HepG2 (cell line): ENCODE measurements around the gene AKR7A3. TPM values are rescaled to one million over a fixed set of nuclear protein-coding genes. Genes with fewer than 3 reads are reported as not detected.

Experiments
- ATF1 ChIP-seq: IDR thresholded peaks from 2 replicates; pipeline ENCODE4 v1.6.1; 2016; ENCODE audit warnings: mild to moderate bottlenecking, control low read depth
- ATF7-NPFF ChIP-seq: sonication (generic); formaldehyde crosslinking; IDR thresholded peaks from 2 replicates; pipeline ENCODE4 v1.8.1; 2023; ENCODE audit warnings: mild to moderate bottlenecking, low read depth, missing genetic modification reagents, moderate library complexity
- CEBPZ ChIP-seq: IDR thresholded peaks from 2 replicates; pipeline ENCODE4 v1.6.1; 2012; ENCODE audit warnings: low read length, improper control_type of control experiment
- HNRNPUL1 ChIP-seq: fragments of 200-400 bp; formaldehyde crosslinking; IDR thresholded peaks from 2 replicates; pipeline ENCODE4 v1.6.1; 2017; ENCODE audit warnings: low read depth, mild to moderate bottlenecking, low read length, moderate library complexity
- KLF16 ChIP-seq, 2 experiments: sonication (generic) in 1 of 2; formaldehyde crosslinking in 1 of 2; IDR thresholded peaks; 2 replicates each; pipeline versions ENCODE4 v1.6.1 to v1.8.0; 2016 to 2023; ENCODE audit warnings: missing genetic modification reagents in 2 of 2, missing compliant biosample characterization in 1 of 2
- NFE2L2 ChIP-seq: fragments of 150-350 bp; IDR thresholded peaks from 2 replicates; pipeline ENCODE4 v1.6.1; 2014; ENCODE audit warnings: low read length
- PATZ1 ChIP-seq: sonication (generic); formaldehyde crosslinking; IDR thresholded peaks from 2 replicates; pipeline ENCODE4 v1.4.0; 2020; ENCODE audit warnings: missing genetic modification reagents
- PLRG1 ChIP-seq: fragments of 450-650 bp; conservative IDR thresholded peaks from 2 replicates; pipeline ENCODE4 v1.6.1; 2016
- TCF7L2 ChIP-seq: IDR thresholded peaks from 2 replicates; pipeline ENCODE4 v1.6.1; 2011; ENCODE audit warnings: mild to moderate bottlenecking, low read depth, low read length, moderate library complexity
- ZFY ChIP-seq: sonication (generic); formaldehyde crosslinking; IDR thresholded peaks from 2 replicates; pipeline ENCODE4 v1.4.0; 2020; ENCODE audit warnings: missing genetic modification reagents
- ZNF30 ChIP-seq: sonication (generic); formaldehyde crosslinking; IDR thresholded peaks from 2 replicates; pipeline ENCODE4 v1.5.0; 2020; ENCODE audit warnings: mild to moderate bottlenecking, missing genetic modification reagents
- ZNF430 ChIP-seq: sonication (generic); formaldehyde crosslinking; IDR thresholded peaks from 2 replicates; pipeline ENCODE4 v1.9.0; 2021; ENCODE audit warnings: mild to moderate bottlenecking, missing genetic modification reagents
- ZNF580 ChIP-seq: IDR thresholded peaks from 2 replicates; pipeline ENCODE4 v1.6.1; 2016; ENCODE audit warnings: low read depth, borderline replicate concordance
- polyA plus RNA-seq, 8 experiments: library from polyadenylated mRNA; depleted of rRNA in 3 of 8; stranded (reverse) in 7 of 8; unstranded in 1 of 8; fragments of >200 nt; fragmentation: Illumina TruSeq in 4 of 8; extraction: Trizol in 4 of 8; gene quantifications; 2 replicates each; pipeline versions ENCODE4 v1.2.1 to v1.2.3, GENCODE V29; 2011 to 2016; ENCODE audit warnings: low read depth in 4 of 8, missing spikeins in 1 of 8, mixed read lengths in 1 of 8; ENCODE audit not compliant: insufficient read depth in 1 of 8
- total RNA-seq, 5 experiments: library from RNA; depleted of rRNA; stranded (reverse); fragments of >200 nt; fragmentation: Illumina TruSeq; extraction: Trizol; gene quantifications; 2 replicates each; pipeline ENCODE4 v1.2.3, GENCODE V29; 2016; ENCODE audit warnings: low read depth in 1 of 5
- TF ChIP-seq, protein P1 (sequence below): sonication (generic); formaldehyde crosslinking; IDR thresholded peaks from 2 replicates; pipeline ENCODE4 v1.5.1; 2020; ENCODE audit warnings: mild to moderate bottlenecking, missing genetic modification reagents, borderline replicate concordance

The AKR7A3 gene
- total and polyA plus RNA-seq, 2 of the 13 experiments (the other 11 are each of a cell fraction or from before 2014, with no cell fraction given), result 0.58 to 1.00 TPM

DNA sequence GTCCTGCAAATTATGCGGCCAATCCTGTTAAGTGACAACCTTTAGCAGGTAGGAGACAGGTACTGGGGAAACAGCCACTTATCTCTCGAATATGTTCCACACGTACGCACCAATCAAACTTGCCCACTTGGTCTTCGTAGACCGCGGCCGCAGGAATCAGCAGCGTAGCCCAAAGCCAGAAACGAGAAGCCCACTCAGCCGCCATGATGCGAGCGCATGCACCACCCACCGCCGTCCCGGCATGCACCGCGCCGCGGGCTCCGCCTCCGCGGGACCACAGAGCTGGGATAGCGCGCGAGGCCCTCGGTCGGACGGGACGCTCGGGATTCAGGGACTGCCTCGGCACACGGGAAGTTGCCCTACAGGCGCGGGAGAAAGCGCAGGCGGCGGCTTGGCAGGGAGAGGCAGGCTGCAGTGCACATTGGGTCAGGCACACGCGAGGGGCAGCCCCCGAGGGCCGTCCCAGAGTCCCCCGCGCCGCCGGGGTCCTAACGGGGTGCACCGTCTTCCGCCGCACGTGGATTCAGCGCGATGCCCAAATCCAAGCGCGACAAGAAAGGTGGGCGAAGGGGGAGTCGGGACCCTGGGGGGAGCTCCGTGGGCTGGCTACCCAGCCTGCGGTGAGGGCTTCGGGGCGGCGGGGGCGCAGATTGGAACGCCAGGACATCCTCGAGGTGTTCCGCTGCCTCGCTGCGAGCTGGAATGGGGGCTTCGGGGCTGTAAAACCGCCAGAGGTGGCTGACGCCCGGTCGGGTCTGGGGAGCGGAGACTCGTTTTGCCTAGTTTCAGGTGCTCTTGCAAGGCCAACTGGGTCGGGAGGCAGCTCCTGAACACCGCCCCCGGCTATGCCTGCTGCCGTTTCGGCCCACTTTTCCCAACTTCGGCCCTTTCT lies 37.0 kb downstream of the AKR7A3 start, which contains the start of the genes EMC1 and MRTO4 (continued):
- TF ChIP-seq, protein P1, sequence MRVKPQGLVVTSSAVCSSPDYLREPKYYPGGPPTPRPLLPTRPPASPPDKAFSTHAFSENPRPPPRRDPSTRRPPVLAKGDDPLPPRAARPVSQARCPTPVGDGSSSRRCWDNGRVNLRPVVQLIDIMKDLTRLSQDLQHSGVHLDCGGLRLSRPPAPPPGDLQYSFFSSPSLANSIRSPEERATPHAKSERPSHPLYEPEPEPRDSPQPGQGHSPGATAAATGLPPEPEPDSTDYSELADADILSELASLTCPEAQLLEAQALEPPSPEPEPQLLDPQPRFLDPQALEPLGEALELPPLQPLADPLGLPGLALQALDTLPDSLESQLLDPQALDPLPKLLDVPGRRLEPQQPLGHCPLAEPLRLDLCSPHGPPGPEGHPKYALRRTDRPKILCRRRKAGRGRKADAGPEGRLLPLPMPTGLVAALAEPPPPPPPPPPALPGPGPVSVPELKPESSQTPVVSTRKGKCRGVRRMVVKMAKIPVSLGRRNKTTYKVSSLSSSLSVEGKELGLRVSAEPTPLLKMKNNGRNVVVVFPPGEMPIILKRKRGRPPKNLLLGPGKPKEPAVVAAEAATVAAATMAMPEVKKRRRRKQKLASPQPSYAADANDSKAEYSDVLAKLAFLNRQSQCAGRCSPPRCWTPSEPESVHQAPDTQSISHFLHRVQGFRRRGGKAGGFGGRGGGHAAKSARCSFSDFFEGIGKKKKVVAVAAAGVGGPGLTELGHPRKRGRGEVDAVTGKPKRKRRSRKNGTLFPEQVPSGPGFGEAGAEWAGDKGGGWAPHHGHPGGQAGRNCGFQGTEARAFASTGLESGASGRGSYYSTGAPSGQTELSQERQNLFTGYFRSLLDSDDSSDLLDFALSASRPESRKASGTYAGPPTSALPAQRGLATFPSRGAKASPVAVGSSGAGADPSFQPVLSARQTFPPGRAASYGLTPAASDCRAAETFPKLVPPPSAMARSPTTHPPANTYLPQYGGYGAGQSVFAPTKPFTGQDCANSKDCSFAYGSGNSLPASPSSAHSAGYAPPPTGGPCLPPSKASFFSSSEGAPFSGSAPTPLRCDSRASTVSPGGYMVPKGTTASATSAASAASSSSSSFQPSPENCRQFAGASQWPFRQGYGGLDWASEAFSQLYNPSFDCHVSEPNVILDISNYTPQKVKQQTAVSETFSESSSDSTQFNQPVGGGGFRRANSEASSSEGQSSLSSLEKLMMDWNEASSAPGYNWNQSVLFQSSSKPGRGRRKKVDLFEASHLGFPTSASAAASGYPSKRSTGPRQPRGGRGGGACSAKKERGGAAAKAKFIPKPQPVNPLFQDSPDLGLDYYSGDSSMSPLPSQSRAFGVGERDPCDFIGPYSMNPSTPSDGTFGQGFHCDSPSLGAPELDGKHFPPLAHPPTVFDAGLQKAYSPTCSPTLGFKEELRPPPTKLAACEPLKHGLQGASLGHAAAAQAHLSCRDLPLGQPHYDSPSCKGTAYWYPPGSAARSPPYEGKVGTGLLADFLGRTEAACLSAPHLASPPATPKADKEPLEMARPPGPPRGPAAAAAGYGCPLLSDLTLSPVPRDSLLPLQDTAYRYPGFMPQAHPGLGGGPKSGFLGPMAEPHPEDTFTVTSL (CRISPR knock-in tag), result no peak
- TF ChIP-seq HNRNPUL1 (peak; percentile 65; the same call in 1 of the 2 replicates), KLF16 (CRISPR knock-in tag; IDR thresholded peaks at IDR 0.05) (peak; percentile 70 to 84; a peak in 2 of 4 replicates), ATF7-NPFF (CRISPR knock-in tag) (peak; percentile 60; the same call in 1 of the 2 replicates), ZNF580 (CRISPR knock-in tag) (0 out of 2 replicates have a peak, but pooled peaks have one; percentile 60), CEBPZ (no peak), TCF7L2 (no peak), ZNF430 (CRISPR knock-in tag) (peak; percentile 88), PATZ1 (0 out of 2 replicates have a peak, but pooled peaks have one; percentile 3), PLRG1 (no peak), ATF1 (no peak), ZFY (CRISPR knock-in tag) (peak; percentile 73), ZNF30 (CRISPR knock-in tag) (0 out of 2 replicates have a peak, but pooled peaks have one; percentile 77), NFE2L2 (no peak)
